ENCODE measurements around the gene SNAP25. TPM values are rescaled to one million over a fixed set of nuclear protein-coding genes. Genes with fewer than 3 reads are reported as not detected.

SNAP25 gene
- total RNA-seq, 1 donor from 2014 or later: 1.6 TPM

GRCh38 chr20:10179574-10180298 lies 38.9 kb upstream of the SNAP25 start:
- Mint-ChIP-seq H3K27ac (ENCODE audit: unreplicated experiment) (no peak overlapping the region), H3K4me3 (ENCODE audit: unreplicated experiment) (no peak overlapping the region), H3K36me3 (ENCODE audit: unreplicated experiment) (no peaks in the 10 kb centered on the region), H3K27me3 (ENCODE audit: unreplicated experiment) (peaks cover 22% of the 10 kb centered on the region), H3K4me1 (ENCODE audit: unreplicated experiment) (no peaks in the 10 kb centered on the region), H3K9me3 (ENCODE audit: unreplicated experiment) (no peaks in the 10 kb centered on the region)
- DNase-seq (ENCODE audit: extremely low spot score, unreplicated experiment): no peak
- TF ChIP-seq CTCF (IDR thresholded peaks at IDR 0.05): peak; percentile 48

- no peak overlapping the region for H3K4me3 Mint-ChIP-seq (ENCODE audit: unreplicated experiment)
- H3K27me3 Mint-ChIP-seq (ENCODE audit: unreplicated experiment): peaks cover 22% of the 10 kb centered on the region
Observed at GRCh38 chr20:10180651-10181235, 37.9 kb upstream of the SNAP25 start.

GRCh38 chr20:10185741-10186558 lies 32.7 kb upstream of the SNAP25 start:
- no peaks in the 10 kb centered on the region for H3K4me1 Mint-ChIP-seq (ENCODE audit: unreplicated experiment)
- peaks cover 14% of the 10 kb centered on the region for H3K9me3 Mint-ChIP-seq (ENCODE audit: unreplicated experiment)
- no peak overlapping the region for H3K4me3 Mint-ChIP-seq (ENCODE audit: unreplicated experiment)
- H3K27me3 Mint-ChIP-seq (ENCODE audit: unreplicated experiment): peaks cover 4% of the 10 kb centered on the region
- no peak overlapping the region for H3K27ac Mint-ChIP-seq (ENCODE audit: unreplicated experiment)
- no peaks in the 10 kb centered on the region for H3K36me3 Mint-ChIP-seq (ENCODE audit: unreplicated experiment)
- no peak for TF ChIP-seq CTCF (IDR thresholded peaks at IDR 0.05)
- DNase-seq (ENCODE audit: extremely low spot score, unreplicated experiment): no peak

More at GRCh38 chr20:10180651-10181235, 37.9 kb upstream of the SNAP25 start:
- Mint-ChIP-seq H3K9me3 (ENCODE audit: unreplicated experiment) (peaks cover 8% of the 10 kb centered on the region), H3K4me1 (ENCODE audit: unreplicated experiment) (no peaks in the 10 kb centered on the region), H3K36me3 (ENCODE audit: unreplicated experiment) (no peaks in the 10 kb centered on the region), H3K27ac (ENCODE audit: unreplicated experiment) (no peak overlapping the region)
- no peak for TF ChIP-seq CTCF (IDR thresholded peaks at IDR 0.05)
- no peak for DNase-seq (ENCODE audit: extremely low spot score, unreplicated experiment)

GRCh38 chr20:10190456-10190855 lies 28.2 kb upstream of the SNAP25 start:
- Mint-ChIP-seq H3K36me3 (ENCODE audit: unreplicated experiment) (no peaks in the 10 kb centered on the region), H3K27me3 (ENCODE audit: unreplicated experiment) (peaks cover 24% of the 10 kb centered on the region), H3K27ac (ENCODE audit: unreplicated experiment) (no peak overlapping the region), H3K4me1 (ENCODE audit: unreplicated experiment) (no peaks in the 10 kb centered on the region), H3K4me3 (ENCODE audit: unreplicated experiment) (no peak overlapping the region), H3K9me3 (ENCODE audit: unreplicated experiment) (peaks cover 11% of the 10 kb centered on the region)
- no peak for TF ChIP-seq CTCF (IDR thresholded peaks at IDR 0.05)
- DNase-seq (ENCODE audit: extremely low spot score, unreplicated experiment): no peak

GRCh38 chr20:10192171-10192570 lies 26.5 kb upstream of the SNAP25 start:
- Mint-ChIP-seq H3K9me3 (ENCODE audit: unreplicated experiment) (peaks cover 3% of the 10 kb centered on the region), H3K27me3 (ENCODE audit: unreplicated experiment) (peaks cover 24% of the 10 kb centered on the region), H3K27ac (ENCODE audit: unreplicated experiment) (no peak overlapping the region), H3K4me3 (ENCODE audit: unreplicated experiment) (no peak overlapping the region), H3K4me1 (ENCODE audit: unreplicated experiment) (no peaks in the 10 kb centered on the region), H3K36me3 (ENCODE audit: unreplicated experiment) (no peaks in the 10 kb centered on the region)
- DNase-seq (ENCODE audit: extremely low spot score, unreplicated experiment): no peak
- no peak for TF ChIP-seq CTCF (IDR thresholded peaks at IDR 0.05)

Measured in osteocyte (in vitro differentiated cells).